Tibial nerve (tissue), 4 donors: ENCODE data around the gene SLC6A4. TPM values are rescaled to one million over a fixed set of nuclear protein-coding genes. Genes with fewer than 3 reads are reported as not detected.

Source experiments
- DNase-seq, 2 donors: peaks; one replicate each; pipeline ENCODE4 v3.0.0-alpha.2; 2019; ENCODE audit warnings: low spot score in 2 of 2
- H3K27ac ChIP-seq, 4 donors: fragments of 200-600 bp; sonication (generic) in 3 of 4; one replicate each; pipeline ENCODE4 v1.5.1; 2017 to 2019; ENCODE audit warnings: mild to moderate bottlenecking in 1 of 4
- H3K27me3 ChIP-seq, 2 donors: fragments of 200-600 bp; sonication (generic) in 1 of 2; one replicate each; pipeline versions ENCODE4 v1.5.1 to v1.6.0; 2017 to 2019
- H3K36me3 ChIP-seq, 3 donors: fragments of 200-600 bp; sonication (generic); one replicate each; pipeline ENCODE4 v1.5.1; 2018 to 2019
- H3K4me1 ChIP-seq, 4 donors: fragments of 200-600 bp; sonication (generic) in 3 of 4; one replicate each; pipeline ENCODE4 v1.5.1; 2017 to 2019
- H3K4me3 ChIP-seq, 4 donors: fragments of 200-600 bp; sonication (generic) in 3 of 4; one replicate each; pipeline ENCODE4 v1.5.1; 2017 to 2019; ENCODE audit warnings: mild to moderate bottlenecking in 1 of 4, moderate library complexity in 1 of 4
- H3K9me3 ChIP-seq, 4 donors: fragments of 200-600 bp; sonication (generic) in 3 of 4; one replicate each; pipeline ENCODE4 v1.5.1; 2017 to 2019
- CTCF ChIP-seq, 5 experiments: fragments of 200-600 bp in 3 of 5; fragments of 450-650 bp in 2 of 5; sonication (generic) in 3 of 5; IDR thresholded peaks; one replicate each; pipeline ENCODE4 v1.5.1; 2016 to 2019; ENCODE audit warnings: antibody characterized with exemption in 5 of 5, mild to moderate bottlenecking in 3 of 5, moderate library complexity in 2 of 5
- EP300 ChIP-seq, 2 donors: sonication (generic); formaldehyde crosslinking; IDR thresholded peaks; one replicate each; pipeline ENCODE4 v1.6.1; 2017; ENCODE audit warnings: antibody characterized with exemption in 2 of 2, mild to moderate bottlenecking in 1 of 2
- POLR2A ChIP-seq, 2 donors: fragments of 450-650 bp; IDR thresholded peaks; one replicate each; pipeline ENCODE4 v1.6.1; 2017; ENCODE audit warnings: antibody characterized with exemption in 2 of 2, mild to moderate bottlenecking in 2 of 2, moderate library complexity in 2 of 2
- WGBS, 2 donors: methylation state at CpG; one replicate each; pipeline ENCODE4 v1.1.5; 2018; 5-methylcytosine and 5-hydroxymethylcytosine counted together
- total RNA-seq, 4 donors: library from RNA; depleted of rRNA; stranded (reverse); fragments of >200 nt; gene quantifications; one replicate each; pipeline ENCODE4 v1.1.0, GENCODE V29; 2016

Gene SLC6A4
- total RNA-seq, 4 donors from 2014 or later, result under 0.01 to 4.0 (median 2.5) TPM

GRCh38 chr17:30170415-30170987 is 65.0 kb downstream of the SLC6A4 start:
- H3K9me3 ChIP-seq, result no peaks in the 10 kb centered on the region
- DNase-seq, result no peak
- H3K27me3 ChIP-seq, result no peaks in the 10 kb centered on the region
- no peak overlapping the region for H3K4me3 ChIP-seq
- no peaks in the 10 kb centered on the region for H3K4me1 ChIP-seq
- peaks cover 0 to 32% (median 0%) of the 10 kb centered on the region in 3 donors for H3K36me3 ChIP-seq
- TF ChIP-seq CTCF (IDR thresholded peaks at IDR 0.05) (no peak), POLR2A (IDR thresholded peaks at IDR 0.05) (no peak), EP300 (IDR thresholded peaks at IDR 0.05) (no peak)
- H3K27ac ChIP-seq, result no peak overlapping the region

GRCh38 chr17:30165960-30166359 is 69.5 kb downstream of the SLC6A4 start:
- no peak for TF ChIP-seq POLR2A (IDR thresholded peaks at IDR 0.05)
- no peak for TF ChIP-seq EP300 (IDR thresholded peaks at IDR 0.05)
- TF ChIP-seq CTCF (IDR thresholded peaks at IDR 0.05), result no peak
- H3K9me3 ChIP-seq, result no peaks in the 10 kb centered on the region
- H3K27ac ChIP-seq, result no peak overlapping the region
- DNase-seq, result no peak
- peaks cover 0 to 16% (median 0%) of the 10 kb centered on the region in 3 donors for H3K36me3 ChIP-seq
- no peaks in the 10 kb centered on the region for H3K4me1 ChIP-seq
- H3K4me3 ChIP-seq, result no peak overlapping the region
- no peaks in the 10 kb centered on the region for H3K27me3 ChIP-seq
- 43 to 47% methylated on average over 1 of the region's 1 CpG for WGBS, 2 donors

- H3K4me3 ChIP-seq, result no peak overlapping the region
- no peaks in the 10 kb centered on the region for H3K27me3 ChIP-seq
- TF ChIP-seq EP300 (IDR thresholded peaks at IDR 0.05), result no peak
- peaks cover 0 to 24% (median 0%) of the 10 kb centered on the region in 3 donors for H3K36me3 ChIP-seq
- peaks cover 0 to 8% (median 0%) of the 10 kb centered on the region in 4 donors for H3K9me3 ChIP-seq
- no peaks in the 10 kb centered on the region for H3K4me1 ChIP-seq
- H3K27ac ChIP-seq, result no peak overlapping the region
- no peak for DNase-seq
- 75 to 77% methylated on average over 3 of the region's 3 CpGs for WGBS, 2 donors
These were observed 70.3 kb downstream of the SLC6A4 start for GRCh38 chr17:30165147-30165546.

GRCh38 chr17:30164531-30164930 is 71.0 kb downstream of the SLC6A4 start:
- H3K4me3 ChIP-seq, result no peak overlapping the region
- no peak for DNase-seq
- no peaks in the 10 kb centered on the region for H3K27me3 ChIP-seq
- no peaks in the 10 kb centered on the region for H3K4me1 ChIP-seq
- WGBS, 2 donors, result 93 to 97% methylated on average over 4 of the region's 4 CpGs
- H3K36me3 ChIP-seq, result peaks cover 0 to 30% (median 0%) of the 10 kb centered on the region in 3 donors
- no peak overlapping the region for H3K27ac ChIP-seq
- TF ChIP-seq CTCF (IDR thresholded peaks at IDR 0.05), result no peak
- TF ChIP-seq EP300 (IDR thresholded peaks at IDR 0.05), result no peak
- no peak for TF ChIP-seq POLR2A (IDR thresholded peaks at IDR 0.05)
- peaks cover 0 to 13% (median 0%) of the 10 kb centered on the region in 4 donors for H3K9me3 ChIP-seq

GRCh38 chr17:30161601-30162000 is 73.9 kb downstream of the SLC6A4 start:
- no peaks in the 10 kb centered on the region for H3K27me3 ChIP-seq
- H3K9me3 ChIP-seq, result peaks cover 0 to 25% (median 3%) of the 10 kb centered on the region in 4 donors
- no peak overlapping the region for H3K4me3 ChIP-seq
- TF ChIP-seq POLR2A (IDR thresholded peaks at IDR 0.05) (no peak), CTCF (IDR thresholded peaks at IDR 0.05) (no peak), EP300 (IDR thresholded peaks at IDR 0.05) (no peak)
- H3K36me3 ChIP-seq, result peaks cover 0 to 48% (median 0%) of the 10 kb centered on the region in 3 donors
- H3K27ac ChIP-seq, result no peak overlapping the region
- DNase-seq, result no peak
- H3K4me1 ChIP-seq, result no peaks in the 10 kb centered on the region
